HG02852 (cell line): Measurements from ENCODE around the gene ERBB4.
"Not testable (repeated sequence)": the region's sequence is repeated elsewhere in the genome, so short reads cannot be mapped to it uniquely, and the experiment has no call there.

ENCODE experiments used
- ATAC-seq: cut with Tn5 transposase; IDR thresholded peaks from one replicate; pipeline ENCODE4 v1.9.1; 2021; ENCODE audit warnings: mild to moderate bottlenecking, moderate library complexity; ENCODE audit not compliant: unreplicated experiment

Gene ERBB4

DNA sequence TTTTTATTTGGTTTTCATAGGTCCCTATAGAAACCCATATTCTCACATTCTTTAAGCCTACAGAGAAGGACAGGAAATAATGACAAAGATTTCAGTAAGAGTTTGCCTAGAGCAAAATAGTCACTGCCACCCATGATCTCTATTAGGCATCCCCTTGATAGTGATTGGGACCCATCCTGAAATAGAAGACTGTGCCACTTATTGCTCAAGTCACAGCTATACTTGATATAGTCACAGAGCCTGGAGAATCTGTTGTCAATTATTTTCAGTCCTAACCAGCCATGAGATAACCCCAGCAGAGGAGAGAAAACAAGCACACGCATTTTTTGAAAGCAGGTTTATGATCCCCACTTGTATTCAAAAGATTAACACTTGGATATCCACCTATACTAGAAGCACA lies 8.2 kb downstream of the ERBB4 start:
- ATAC-seq: no peak

DNA sequence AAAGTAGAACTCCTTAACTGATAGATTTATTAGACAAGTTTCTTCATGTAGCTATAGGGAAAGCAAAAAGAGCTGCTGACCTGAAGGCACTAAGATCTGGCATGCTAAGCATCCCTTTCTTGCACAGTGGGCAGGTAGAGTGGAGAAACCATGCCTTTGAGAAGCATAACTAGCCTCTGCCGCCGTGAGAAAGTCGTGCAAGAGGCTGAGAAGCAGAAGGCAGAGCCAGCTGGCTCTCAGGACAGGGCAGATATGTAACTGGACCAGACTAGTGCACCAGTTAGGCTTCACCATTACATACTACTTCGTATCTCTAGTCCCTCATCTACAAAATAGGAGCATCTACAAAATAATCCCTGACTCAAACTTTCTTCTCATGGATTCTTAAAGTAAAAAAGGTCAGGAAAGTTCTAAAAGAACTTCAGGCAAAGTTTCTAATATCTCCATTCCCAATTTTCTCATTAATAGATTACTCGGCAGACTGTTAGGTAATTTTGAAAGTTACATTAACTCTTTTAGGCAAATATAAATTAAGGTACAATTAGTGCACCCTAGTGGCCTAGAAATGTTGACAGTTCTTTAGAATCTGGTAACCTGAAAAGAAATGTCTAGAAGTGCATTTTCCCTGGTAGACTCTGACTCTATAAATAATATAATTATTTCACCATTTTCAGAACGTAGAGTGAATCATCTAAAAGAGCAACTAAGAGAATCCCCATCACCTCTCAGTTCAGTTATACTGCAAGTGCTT lies 10.3 kb downstream of the ERBB4 start:
- no peak for ATAC-seq

DNA sequence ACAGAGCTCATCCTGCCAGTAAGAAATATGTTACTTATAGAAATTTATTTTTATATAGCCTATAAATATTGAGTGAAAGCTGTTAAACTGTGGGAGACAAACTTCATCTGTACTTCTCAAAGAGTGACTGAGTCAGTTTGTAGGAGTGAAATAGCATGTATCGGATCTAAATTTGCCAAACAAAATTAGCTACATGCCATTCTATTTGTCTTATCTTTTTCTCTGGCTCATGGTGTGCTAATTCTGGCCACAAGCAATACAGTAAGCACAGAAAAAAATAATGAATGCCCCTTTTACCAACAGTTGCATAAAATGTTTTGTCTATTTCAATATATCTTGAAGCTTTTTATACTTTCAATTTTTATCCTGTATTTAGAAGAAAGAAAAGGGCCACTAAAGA lies 12.5 kb downstream of the ERBB4 start:
- no peak for ATAC-seq

DNA sequence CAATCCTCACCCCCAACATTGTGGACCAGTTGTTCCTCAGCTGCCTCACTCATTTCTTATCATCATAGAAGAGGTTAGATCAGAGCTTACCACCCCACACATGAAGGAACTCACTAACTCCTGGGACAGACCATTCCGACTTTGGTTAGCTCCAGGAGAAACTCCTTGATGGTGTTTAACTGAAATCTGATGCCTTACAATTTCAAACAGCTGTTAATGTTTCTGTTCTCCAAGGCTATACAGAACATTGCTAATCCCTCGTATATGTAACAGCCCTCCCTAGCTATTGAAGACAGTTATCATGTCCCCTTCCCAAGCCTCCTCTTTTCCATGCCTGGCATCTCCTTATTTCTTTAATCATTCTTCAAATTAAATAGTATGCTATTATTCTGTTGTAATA lies 14.8 kb downstream of the ERBB4 start:
- no peak for ATAC-seq

DNA sequence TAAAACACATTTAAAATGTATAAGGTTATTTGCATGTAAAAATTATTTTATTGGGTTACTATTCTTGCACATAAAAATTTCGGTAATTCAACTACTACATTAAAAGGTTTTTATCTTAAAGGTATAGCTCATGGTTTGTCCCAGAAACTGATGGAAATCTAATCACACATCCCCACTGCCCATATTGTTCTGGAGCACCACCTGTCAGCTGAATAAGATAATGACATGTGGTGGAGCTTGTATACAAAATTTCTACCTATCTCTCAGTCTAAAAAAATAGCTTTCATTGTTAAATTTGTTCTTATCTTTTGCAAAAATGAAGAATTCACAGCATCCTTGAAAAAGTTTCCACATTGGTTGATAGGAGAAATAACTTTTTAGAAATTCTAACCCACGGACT lies 18.3 kb downstream of the ERBB4 start:
- no peak for ATAC-seq

DNA sequence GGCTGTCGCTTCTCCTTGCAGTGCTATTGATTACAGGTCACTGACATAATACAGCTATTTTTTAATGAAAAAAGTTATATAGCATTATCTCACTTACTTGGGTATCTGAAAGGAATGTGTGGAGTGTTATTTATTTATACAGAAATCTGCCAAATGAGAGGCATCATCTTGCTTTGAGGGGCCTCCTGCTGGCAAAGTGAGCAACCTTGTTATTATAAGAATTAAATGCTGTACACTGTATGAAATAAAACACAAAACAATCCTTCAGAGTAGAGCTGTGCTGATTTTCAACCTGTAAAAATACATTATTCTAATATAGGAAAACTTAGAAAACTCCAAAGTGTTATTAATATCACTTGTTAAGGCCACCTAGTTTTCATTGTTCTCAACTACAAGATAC lies 20.9 kb downstream of the ERBB4 start:
- ATAC-seq: no peak

DNA sequence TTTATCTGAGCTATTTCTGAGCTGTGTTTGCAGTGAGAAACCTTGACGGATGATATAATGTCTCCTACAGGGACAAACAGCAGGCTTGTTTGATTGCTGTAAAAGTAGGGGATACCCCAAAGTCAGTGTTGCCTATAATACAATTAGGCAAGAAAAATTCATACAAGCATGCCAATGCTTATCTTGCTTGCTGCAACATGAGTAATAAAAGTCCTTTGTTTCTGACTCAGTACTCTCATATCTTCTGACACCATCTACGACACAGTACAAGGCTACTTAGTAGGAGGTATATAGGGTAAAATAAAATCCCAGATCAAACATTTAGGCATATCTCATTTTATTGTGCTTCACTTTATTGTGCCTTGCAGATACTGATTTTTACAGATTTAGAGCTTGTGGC lies 33.0 kb downstream of the ERBB4 start:
- peak; percentile 84 for ATAC-seq

DNA sequence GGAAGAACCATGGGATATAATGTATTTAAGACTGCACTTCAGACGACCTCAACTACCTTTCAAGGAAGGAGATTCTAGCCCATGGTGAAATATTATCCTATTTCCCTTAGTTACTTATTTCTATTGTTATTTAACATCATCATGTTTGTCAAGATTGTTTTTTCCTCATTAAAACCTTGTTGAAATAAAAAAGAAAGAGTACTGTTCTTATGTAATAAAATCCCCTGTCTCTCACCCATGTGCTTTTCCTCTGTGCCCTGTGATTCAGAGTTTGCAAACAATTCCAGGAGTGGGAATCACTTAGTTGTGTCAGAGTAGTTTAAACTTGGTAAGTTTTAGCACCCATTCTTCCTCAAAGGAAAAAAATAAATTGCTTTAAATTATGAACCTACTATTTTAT lies 43.6 kb downstream of the ERBB4 start:
- ATAC-seq: no peak

DNA sequence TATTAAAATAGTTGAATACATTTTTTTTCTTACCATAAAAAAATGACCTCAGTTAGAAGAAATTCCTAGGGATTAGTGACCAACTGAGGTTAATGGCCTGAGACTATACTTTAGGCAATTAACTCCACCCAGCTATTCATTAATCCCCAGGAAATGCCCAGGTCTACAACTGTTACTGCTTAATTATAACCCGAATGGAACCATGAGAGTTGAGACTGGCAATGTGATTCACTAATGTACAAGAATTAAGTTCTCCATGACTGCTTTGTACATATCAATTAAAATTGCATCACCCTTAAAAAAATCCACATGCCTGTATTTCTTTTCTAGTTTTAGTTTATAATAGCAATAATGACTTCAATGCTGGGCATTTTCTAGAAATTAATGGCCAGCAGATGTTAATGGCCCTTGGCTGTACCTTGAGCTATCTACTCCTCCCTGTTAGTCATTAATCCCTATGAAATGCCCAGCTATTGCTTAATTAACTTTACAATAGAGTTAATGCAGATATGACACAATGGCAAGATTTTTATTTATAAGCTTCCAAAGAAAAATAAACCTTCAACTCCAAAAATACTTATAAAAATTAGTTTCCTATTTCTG lies 44.1 kb downstream of the ERBB4 start:
- ATAC-seq: no peak

DNA sequence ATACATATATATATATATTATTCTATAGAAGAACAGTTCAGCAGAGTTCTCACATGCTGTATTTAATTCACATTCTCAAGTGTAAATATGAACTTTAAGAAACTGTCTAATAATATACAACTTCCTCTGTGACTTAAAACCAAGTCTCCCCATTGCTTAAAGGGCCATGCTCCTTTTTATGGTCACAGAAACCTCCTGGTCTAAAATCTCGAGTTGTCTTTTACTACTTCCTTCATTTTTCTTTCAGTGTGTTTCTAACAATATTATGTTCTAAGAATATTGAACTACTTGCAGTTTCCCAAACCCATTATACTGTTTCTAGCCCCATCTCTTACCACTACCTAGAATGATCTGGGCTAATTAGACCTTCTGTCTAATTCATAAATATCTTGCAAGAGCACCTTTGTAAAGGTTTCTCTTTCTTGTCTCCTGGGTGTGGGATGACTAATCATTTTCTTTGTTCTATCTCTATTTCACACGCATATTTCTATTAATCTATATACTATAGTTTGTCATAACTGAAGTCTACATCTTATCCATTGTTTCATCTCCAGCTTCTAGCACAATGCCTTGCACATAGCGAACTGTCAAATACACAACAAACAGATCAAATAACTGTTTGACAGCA lies 48.8 kb downstream of the ERBB4 start:
- peak; percentile 77 for ATAC-seq

DNA sequence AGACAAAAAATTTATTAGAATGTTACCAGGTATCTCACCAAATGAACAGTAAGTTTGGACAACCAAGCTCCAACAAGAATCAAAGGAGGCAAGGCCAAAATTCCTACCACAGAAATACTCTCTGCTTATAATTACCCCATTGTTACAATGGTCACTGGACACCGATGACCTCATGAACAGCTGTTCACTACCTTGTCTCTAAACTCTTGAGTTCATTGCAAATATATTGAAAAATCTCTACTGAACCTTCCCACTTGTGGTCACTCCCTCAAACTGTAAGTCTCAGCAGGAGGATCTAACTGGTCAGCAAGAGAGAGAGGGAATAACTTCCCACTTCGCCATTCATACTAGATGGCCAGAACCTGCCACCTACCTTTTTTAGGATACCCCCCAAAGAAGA lies 50.0 kb downstream of the ERBB4 start:
- no peak for ATAC-seq

DNA sequence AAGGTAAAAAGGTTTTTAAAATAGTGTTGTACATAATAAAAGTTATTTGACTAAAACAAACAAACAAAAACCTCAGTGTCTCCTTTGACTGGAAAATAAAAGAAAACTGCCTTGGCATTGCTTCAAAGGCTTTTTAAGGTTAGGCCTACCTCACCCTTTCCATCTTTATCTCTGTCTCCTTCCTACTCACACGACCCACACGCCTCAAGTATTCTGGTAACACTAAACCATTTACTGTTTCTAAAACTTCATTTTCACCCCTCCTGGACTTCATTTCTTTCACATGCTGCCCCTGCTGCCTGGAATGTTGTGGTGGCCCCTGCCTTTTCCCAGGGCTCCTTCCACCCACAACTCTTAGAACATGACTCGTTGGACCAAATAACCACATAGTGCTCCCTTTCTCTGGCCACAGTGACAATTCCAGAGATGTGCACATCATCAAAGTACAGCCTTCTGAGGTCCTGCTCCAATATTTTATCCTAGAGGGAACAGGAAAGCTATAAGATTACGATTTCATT lies 54.0 kb downstream of the ERBB4 start:
- no peak for ATAC-seq

DNA sequence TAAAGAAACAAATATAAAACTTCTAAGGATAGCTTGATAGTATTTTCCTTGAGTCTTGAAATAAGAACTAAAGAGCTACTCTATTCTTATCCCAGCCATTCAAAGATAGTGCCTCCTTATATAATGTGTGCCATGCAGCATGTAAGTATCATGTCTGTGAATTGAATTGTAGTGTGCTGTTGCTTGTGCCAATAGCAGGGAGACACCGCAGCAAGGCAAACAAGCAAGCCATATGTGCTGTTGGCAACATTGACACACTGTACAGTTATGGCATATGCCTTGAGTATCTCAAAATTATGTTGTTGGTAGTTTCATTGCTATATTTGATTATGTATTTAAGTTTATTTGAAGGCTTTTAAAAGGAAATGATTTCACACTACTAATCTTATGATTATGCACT lies 58.2 kb downstream of the ERBB4 start:
- no peak for ATAC-seq

DNA sequence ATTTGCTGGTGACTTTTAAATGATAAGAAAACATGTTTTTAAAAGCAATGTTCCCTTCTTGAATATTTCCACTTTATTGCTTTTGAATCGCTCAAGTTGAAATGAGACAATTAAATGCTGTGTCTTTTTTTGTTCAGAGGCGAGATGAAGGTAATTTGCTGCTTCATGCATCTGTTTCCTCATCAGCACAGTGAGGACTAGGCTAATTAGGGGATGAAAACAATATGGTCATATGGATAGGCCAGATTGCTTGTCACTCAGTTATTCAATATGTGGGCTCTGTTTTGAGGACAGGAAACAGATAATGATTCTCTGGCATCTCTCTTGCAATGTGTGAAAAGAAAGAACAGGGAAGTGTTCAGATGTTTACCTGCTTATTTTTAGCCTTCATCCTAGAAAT lies 61.0 kb downstream of the ERBB4 start:
- no peak for ATAC-seq

DNA sequence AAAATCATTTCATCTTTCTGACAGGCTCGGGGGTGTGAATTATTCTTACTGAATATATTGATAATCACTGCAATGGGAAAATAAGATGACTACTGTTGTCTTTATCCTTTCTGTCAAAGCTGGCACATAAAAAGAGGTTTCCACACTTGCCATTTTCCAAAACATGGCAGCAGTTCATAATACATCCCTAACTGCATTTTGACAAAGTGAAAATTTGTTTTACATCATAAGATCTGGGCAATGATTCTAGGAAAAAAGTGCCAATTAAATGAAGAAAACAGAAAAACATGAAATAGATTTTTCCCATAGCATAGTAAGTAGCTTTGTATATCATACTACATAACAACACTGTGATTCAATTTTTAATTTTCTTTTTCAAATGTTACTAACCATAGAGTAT lies 65.4 kb downstream of the ERBB4 start:
- ATAC-seq: no peak

DNA sequence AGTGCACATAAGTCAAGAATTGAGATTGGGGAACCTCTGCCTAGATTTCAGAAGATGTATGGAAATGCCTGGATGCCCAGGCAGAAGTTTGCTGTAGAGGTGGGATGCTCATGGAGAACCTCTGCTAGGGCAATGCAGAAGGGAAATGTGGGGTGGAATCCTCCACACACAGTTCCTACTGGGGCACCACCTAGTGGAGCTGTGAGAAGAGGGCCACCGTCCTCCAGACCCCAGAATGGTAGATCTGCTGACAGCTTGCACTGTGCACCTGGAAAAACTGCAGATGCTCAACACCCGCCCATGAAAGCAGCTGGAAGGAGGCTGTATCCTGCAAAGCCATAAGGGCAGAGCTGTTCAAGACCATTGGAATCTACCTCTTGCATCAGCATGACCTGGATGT lies 71.1 kb downstream of the ERBB4 start:
- not testable (repeated sequence) for ATAC-seq

DNA sequence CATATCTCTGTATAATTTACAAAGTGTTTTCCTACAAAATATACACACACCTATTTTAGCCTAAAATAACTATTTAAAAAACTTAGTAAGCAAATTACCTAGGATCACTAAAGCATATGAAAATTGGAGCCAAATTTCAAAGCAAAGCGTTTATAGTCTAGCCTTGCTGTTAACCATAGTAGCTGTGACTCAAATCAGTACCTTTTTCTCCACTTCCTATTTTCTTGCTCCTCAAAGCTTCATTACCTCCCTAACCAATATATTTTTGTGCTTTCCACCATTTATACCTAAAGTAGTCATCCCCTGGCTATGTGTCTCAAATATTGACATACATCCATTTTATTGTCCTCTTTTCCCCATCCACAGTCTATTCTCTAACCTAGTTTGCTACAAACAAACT lies 73.1 kb downstream of the ERBB4 start:
- no peak for ATAC-seq

DNA sequence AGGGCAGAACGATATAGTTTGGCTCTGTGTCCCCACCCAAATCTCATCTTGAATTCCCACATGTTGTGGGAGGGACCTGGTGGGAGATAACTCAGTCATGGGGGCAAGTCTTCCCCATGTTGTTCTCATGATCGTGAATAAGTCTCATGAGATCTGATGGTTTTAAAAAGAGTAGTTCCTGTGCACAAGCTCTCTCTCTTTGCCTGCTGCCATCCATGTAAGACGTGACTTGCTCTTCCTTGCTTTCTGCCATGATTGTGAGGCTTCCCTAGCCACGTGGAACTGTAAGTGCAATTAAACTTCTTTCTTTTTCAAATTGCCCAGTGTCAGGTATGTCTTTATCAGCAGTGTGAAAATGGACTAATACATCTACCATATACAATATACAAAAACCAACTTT lies 76.9 kb downstream of the ERBB4 start:
- not testable (repeated sequence) for ATAC-seq

DNA sequence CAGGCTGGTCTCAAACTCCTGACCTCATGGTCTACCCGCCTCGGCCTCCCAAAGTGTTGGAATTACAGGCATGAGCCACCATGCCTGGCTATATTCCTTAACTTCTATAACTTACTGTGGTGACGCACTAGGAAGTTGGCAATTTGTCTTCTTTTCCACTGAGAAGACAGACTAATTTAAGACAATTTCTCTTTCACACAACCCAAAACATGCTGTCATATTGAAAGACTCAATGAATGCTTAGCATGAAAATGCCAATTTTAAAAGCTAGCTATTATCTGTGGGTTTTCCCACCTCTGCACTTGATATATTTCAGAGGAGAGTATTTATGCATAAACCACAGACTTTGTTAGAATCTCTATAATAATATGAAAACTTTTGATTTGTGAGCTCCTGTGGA lies 84.5 kb downstream of the ERBB4 start:
- no peak for ATAC-seq

DNA sequence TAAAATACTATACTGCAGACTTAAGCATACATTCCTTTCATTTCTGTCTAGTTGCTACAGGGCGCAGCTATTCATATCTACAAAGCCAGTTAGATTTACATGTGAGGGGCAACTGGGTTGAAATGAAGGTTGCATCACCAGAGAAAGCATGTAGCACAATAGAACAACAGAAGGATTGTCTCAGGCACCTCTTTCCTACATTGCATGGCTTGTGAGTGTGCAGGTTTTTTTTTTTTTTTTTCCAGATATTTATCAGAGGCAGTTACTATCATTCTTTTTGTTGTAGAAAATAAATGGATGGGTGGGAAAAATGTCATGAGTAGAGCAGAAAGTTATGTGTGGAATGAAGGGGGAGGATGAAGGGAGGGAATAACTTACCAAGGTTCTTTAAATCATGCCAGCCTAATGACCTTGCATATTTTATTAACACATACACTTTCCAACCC lies 86.8 kb downstream of the ERBB4 start:
- ATAC-seq: no peak

DNA sequence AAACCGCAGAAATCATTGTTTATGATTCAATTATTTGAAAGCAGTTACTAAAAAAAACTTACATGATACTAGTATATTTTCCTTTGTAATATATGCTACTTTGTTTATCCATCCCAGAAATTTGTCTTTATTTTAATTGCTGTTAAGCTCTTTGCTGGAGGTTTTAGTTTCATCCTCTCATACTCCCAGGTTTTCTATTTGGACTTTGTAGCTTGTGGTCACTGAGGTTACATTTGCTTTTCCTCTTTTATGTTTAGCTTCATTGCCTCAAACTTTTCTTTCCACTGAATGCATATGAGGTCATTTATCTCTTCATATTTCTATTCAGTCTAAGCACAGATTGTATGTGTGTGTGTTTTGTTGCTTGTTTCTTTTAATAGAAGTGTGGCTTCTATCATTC lies 89.9 kb downstream of the ERBB4 start:
- no peak for ATAC-seq

DNA sequence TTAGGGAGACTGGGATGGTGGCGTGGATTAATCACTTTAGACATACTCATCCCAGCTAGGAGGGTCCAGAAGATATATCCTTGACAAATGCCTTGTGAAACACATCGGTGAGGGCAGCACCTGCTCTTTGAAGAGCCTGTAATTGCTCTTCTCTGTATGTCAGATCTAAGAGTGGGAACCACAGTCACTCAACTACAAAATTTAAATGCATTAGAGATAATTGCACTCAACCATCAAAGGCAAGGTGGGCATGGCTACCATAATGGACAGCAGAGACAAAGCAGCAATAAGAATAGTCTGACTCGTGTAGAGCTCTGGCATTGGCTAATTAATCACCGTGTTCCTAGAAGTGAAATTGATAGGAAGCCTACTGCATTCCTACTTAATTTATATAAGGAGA lies 96.8 kb downstream of the ERBB4 start:
- ATAC-seq: no peak
